ENCODE data around the gene BNIPL.

Gene BNIPL, protein sequence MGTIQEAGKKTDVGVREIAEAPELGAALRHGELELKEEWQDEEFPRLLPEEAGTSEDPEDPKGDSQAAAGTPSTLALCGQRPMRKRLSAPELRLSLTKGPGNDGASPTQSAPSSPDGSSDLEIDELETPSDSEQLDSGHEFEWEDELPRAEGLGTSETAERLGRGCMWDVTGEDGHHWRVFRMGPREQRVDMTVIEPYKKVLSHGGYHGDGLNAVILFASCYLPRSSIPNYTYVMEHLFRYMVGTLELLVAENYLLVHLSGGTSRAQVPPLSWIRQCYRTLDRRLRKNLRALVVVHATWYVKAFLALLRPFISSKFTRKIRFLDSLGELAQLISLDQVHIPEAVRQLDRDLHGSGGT

GRCh38 chr1:151036356-151036755 is at the start of gene BNIPL:
Gene BNIPL, plus strand, starts transcription at chr1:151036586. Its CDS starts 140 bp downstream, at chr1:151036726.
- DNase-seq (ENCODE audit: low read depth in 2 of 2) = no peak

DNA sequence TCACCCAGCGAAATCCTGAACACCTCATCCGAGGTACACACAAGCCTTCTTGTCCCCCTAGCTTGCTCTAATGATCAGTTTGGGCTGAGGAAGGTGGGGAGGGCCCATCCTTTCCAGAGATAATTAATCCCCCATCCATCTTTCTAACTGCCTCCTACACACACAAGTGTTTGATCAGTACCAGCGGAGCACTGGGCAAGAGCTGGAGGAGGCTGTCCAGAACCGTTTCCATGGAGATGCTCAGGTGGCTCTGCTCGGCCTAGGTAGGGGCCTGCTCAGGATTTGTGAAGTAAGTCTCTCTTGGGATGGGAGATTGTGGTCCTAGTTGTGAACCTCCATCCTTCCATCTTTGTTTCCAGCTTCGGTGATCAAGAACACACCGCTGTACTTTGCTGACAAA is 48.5 kb upstream of the BNIPL start:
- no peak for DNase-seq (ENCODE audit: low read depth in 2 of 2)

- no peak for DNase-seq (ENCODE audit: low read depth in 2 of 2)
Observed at GRCh38 chr1:150992626-150993025, 43.8 kb upstream of the BNIPL start.

- DNase-seq (ENCODE audit: low read depth in 2 of 2) = no peak
Observed at GRCh38 chr1:150994248-150994647, 42.1 kb upstream of the BNIPL start.

DNA sequence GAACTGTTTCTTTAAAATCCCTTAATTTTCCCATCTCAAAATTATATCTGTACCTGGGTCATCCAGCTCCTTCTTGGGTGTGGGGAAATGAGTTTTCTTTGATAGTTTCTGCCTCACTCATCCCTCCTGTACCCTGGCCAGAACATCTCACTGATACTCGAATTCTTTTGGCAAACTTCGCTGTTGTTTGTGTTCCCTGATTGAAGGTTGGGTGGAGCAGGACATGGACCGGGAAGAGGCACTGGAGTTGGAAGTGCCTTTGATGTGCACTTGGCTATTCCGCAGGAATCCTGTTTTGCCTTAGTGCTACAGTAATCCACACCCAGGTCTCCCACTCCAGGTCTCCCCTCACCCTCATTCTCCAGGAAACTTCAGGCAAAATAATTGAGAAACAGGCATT is 40.9 kb upstream of the BNIPL start:
- DNase-seq (ENCODE audit: low read depth in 2 of 2) = no peak

GRCh38 chr1:150995896-150996295 is 40.5 kb upstream of the BNIPL start:
- DNase-seq (ENCODE audit: low read depth in 2 of 2) = no peak

DNA sequence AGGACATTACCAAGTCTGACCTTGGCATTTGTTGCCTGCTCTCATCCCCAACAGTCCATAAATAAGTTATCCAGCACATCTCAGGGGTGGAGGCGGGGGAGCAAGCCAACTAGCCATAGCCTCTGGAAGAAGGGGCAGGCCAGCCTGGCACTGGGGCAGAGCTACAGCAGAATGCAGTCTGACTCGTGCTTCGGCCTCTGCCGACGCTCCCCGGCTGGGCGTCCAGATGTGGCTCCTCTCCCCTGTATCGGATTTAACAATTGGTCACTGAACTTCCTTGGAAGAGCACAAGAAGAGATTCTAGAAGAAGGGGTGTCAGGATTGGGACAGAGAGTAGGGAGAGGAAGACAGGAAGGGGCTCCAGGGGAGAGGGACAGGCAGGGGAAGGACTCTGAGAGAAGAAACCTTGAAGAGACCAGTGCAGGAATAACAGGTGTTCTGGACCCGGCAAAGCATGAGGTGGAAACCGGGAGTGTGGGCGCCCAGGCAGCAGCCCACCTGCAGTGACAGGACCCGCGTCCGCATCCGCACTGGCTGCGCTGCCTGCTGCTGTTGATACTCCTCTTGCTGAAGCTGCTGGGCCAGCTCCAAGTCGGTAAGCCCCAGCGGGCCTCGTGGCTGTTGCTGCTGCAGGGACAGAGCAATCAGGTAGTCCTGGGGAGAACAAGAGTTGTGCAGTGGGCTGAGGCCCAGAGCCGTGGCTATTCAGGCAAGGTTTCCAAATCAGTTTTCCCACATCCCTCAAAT is 39.1 kb upstream of the BNIPL start:
- no peak for DNase-seq (ENCODE audit: low read depth in 2 of 2)

GRCh38 chr1:150997949-150998348 is 38.4 kb upstream of the BNIPL start:
- DNase-seq (ENCODE audit: low read depth in 2 of 2) = no peak

GRCh38 chr1:150999051-150999674 is 37.2 kb upstream of the BNIPL start:
- DNase-seq (ENCODE audit: low read depth in 2 of 2) = no peak

DNA sequence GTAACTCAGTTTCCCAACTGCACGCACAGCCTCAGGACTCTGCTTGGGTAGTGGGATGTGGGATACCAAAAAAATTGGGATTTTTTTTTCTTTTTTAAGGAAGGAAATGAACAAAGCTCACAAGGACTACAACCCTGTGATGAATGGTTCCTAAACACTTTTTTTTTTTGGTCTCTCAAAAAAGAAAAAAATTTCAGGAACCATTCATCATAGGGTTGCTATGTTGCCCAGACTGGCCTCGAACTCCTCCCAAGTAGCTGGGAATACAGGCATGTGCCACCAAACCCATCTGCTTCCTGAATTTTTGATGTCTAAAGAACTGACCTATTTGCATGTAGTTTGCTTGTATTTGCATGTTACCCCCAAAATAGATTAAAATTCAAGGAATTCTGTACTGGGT is 36.5 kb upstream of the BNIPL start:
- no peak for DNase-seq (ENCODE audit: low read depth in 2 of 2)

- DNase-seq (ENCODE audit: low read depth in 2 of 2) = no peak
Observed at GRCh38 chr1:151000408-151000807, 36.0 kb upstream of the BNIPL start.

- DNase-seq (ENCODE audit: low read depth in 2 of 2) = no peak
Observed at GRCh38 chr1:151001602-151002001, 34.8 kb upstream of the BNIPL start.

- no peak for DNase-seq (ENCODE audit: low read depth in 2 of 2)
Observed at GRCh38 chr1:151002051-151002450, 34.3 kb upstream of the BNIPL start.

DNA sequence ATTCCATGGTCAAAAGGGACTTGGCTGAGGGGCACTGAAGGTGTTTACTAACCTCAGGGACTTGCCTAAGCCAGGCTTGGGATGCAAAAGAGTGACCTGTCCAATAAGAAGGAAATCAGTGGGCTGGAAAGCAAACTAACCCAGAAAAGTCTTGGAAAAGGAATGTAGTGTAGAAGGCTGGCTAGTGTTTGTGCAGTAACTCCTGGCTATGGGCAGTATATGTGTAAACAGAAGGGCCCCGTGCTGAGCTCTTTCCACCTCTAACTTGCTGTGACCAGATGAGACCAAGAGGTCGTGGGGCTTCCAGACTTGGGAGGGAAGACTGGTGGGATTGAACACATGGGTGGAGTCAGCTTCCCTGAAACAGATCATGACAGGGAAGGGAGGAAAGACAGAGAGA is 33.8 kb upstream of the BNIPL start:
- no peak for DNase-seq (ENCODE audit: low read depth in 2 of 2)

DNA sequence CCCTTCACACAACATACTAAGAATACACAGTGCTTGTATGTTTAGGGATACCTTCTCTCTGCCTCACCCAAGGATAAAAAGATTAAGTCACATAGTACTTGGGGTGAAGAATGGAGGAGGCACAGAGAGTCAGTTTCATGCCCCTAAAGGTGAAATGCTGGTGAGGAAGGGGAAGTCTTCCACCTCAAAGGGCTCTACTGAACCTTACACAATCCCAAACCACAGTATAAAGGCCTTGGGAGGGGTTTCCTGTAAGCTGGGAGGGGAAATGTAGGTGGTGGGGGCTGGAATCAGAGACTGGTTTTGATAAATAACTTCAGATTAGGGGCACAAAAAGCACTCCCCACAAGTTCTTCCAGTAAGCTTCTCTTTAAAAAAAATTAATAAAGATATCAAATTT is 33.2 kb upstream of the BNIPL start:
- DNase-seq (ENCODE audit: low read depth in 2 of 2) = no peak

DNA sequence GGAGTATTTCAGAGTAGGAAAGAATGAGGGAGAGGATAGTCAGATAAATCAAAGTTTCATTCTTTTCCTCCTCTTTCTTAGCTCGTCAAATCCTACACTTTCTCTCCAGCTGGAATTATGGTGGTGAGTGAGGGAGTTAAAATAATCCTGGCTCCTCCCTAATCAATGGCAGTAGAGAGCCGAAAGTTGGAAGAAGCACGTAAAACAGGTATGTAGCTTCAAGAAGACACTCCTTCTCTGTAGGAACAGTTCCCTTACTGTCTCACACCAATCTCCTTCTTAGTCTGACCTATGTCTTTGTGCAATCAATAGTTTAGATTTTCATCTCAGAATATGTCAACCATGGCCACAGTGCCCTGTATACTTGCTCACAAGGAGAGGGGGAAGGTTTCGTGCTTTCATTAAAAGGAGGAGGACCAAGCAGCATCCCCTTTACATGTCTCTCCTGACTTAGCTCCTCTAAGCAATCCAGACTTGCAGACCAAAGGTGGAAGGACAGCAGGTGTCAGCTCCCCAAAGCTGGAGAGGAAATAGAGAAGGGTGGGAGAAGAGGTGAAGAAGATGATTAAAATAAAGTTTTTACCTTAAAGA is 30.6 kb upstream of the BNIPL start:
- DNase-seq (ENCODE audit: low read depth in 2 of 2) = no peak

GRCh38 chr1:151006327-151007052 is 29.9 kb upstream of the BNIPL start, which contains the start of gene MINDY1:
Gene MINDY1, minus strand, starts transcription at chr1:151006902. Its CDS starts 4,285 bp downstream, at chr1:151002617.
- no peak for DNase-seq (ENCODE audit: low read depth in 2 of 2)

- DNase-seq (ENCODE audit: low read depth in 2 of 2) = no peak
Observed at GRCh38 chr1:151007853-151008243, 28.5 kb upstream of the BNIPL start.

DNA sequence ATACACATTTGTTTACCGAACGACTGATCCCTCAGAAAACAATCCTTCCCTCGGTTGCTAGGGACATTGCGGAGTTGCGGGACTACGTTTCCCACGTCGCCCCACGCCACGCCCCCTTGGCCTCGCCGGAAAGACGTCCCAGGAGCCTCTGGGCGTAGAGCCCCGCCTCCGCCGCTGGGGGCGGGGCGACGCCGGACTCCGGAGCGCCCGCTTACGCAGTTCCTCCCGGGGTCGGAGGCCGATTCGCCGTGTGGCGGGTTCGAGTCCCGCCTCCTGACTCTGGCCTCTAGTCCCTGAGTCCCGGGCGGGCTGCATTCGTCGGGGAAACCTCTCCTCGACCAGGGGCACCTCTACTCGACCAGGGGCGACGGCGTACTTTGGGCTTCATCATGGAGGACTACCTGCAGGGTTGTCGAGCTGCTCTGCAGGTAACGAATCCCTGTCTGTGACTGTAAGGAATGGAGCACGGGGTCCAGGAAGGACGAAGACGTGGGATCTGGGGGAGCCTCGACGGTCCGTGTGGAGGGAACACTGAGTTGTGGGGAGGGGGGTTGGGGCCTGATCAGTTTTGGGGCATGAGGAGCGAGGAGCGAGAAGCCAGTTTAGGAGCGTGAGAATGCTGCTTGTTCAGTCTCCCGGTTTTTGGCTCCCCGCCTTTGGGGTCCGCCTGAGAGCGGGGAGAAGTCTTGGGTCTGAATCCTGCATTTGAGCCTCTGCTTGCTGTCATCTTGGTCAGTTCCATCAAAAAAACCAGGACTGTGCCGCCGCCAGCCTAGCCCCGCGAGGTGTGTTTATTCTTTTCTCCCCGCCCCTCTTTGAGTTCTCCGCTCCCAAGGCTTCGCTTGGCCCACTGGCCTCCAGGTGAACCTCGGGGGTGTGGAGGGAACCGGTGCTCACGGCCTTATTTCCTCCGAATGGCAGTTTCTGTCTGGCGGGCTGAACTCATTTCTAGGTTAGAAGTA is 27.9 kb upstream of the BNIPL start, which contains the start of gene PRUNE1:
Gene PRUNE1, plus strand, starts transcription at position 206 of the 962 bp plus-strand sequence. Its CDS starts 184 bp downstream, at position 390.
- peak; percentile 89 to 97 for DNase-seq (ENCODE audit: low read depth in 2 of 2)

- DNase-seq (ENCODE audit: low read depth in 2 of 2) = no peak
Observed at GRCh38 chr1:151009206-151009587, 27.2 kb upstream of the BNIPL start.
